ENCODE measurements around the gene EHBP1. TPM values are rescaled to one million over a fixed set of nuclear protein-coding genes. Genes with fewer than 3 reads are reported as not detected.

Gene EHBP1
- total and polyA plus RNA-seq, 2 experiments from 2014 or later: 27.2 to 47.9 TPM

GRCh38 chr2:63044362-63045327, 339.1 kb downstream of the EHBP1 start (continued):
- TF ChIP-seq ETS1 (IDR thresholded peaks at IDR 0.05): no peak
- TF ChIP-seq CREB1 (CRISPR knock-in tag; IDR thresholded peaks at IDR 0.05; ENCODE audit: low read depth): peak; percentile 32; the same call in 1 of the 2 replicates
- TF ChIP-seq STAT1 (IDR thresholded peaks at IDR 0.05; ENCODE audit: unreplicated experiment): no peak
- no peak for TF ChIP-seq EZH2phosphoT487 (IDR thresholded peaks at IDR 0.05; ENCODE audit: unreplicated experiment)
- TF ChIP-seq, protein P1, sequence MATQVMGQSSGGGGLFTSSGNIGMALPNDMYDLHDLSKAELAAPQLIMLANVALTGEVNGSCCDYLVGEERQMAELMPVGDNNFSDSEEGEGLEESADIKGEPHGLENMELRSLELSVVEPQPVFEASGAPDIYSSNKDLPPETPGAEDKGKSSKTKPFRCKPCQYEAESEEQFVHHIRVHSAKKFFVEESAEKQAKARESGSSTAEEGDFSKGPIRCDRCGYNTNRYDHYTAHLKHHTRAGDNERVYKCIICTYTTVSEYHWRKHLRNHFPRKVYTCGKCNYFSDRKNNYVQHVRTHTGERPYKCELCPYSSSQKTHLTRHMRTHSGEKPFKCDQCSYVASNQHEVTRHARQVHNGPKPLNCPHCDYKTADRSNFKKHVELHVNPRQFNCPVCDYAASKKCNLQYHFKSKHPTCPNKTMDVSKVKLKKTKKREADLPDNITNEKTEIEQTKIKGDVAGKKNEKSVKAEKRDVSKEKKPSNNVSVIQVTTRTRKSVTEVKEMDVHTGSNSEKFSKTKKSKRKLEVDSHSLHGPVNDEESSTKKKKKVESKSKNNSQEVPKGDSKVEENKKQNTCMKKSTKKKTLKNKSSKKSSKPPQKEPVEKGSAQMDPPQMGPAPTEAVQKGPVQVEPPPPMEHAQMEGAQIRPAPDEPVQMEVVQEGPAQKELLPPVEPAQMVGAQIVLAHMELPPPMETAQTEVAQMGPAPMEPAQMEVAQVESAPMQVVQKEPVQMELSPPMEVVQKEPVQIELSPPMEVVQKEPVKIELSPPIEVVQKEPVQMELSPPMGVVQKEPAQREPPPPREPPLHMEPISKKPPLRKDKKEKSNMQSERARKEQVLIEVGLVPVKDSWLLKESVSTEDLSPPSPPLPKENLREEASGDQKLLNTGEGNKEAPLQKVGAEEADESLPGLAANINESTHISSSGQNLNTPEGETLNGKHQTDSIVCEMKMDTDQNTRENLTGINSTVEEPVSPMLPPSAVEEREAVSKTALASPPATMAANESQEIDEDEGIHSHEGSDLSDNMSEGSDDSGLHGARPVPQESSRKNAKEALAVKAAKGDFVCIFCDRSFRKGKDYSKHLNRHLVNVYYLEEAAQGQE (IDR thresholded peaks at IDR 0.05; ENCODE audit: unreplicated experiment): no peak
- TF ChIP-seq ZNF114 (CRISPR knock-in tag; IDR thresholded peaks at IDR 0.05): no peak
- TF ChIP-seq ZNF331 (CRISPR knock-in tag; IDR thresholded peaks at IDR 0.05; ENCODE audit: low read depth): no peak
- no peak for TF ChIP-seq CTCF (conservative IDR thresholded peaks at IDR 0.05; ENCODE audit: low read depth in 2 of 2)
- TF ChIP-seq NANOG (IDR thresholded peaks at IDR 0.05; ENCODE audit: borderline replicate concordance): peak; percentile 62
- TF ChIP-seq JUNB (IDR thresholded peaks at IDR 0.05; ENCODE audit: unreplicated experiment): no peak

DNA sequence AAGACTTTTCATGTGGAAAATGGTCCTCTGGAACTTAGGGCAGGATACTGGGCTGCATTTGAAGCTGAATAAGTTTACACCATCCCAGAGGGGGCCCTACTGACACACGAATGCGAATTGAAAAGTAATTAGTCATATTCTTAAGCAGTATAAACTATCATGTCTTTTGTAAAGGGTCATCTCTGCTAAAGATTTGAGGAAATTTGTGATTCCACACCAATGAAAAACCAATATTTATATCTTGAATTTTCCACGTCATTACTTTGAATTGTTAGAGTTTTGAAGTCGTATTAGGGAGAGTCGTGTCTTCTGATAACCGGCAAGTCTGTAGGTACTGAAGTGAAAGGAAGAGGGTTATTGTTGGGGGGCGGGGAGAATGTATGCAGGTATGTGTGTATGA, 341.0 kb downstream of the EHBP1 start:
- Mint-ChIP-seq H3K4me3 (peak overlapping the region; percentile 73), H3K36me3 (ENCODE audit: low read depth) (peaks cover 7% of the 10 kb centered on the region; the same call in 1 of the 3 replicates), H3K9me3 (no peaks in the 10 kb centered on the region; the same call in 2 of the 3 replicates), H3K27me3 (ENCODE audit: insufficient read depth, low read depth, poor library complexity) (peaks cover 77% of the 10 kb centered on the region), H3K27ac (no peak overlapping the region), H3K4me1 (peaks cover 55% of the 10 kb centered on the region)
- DNase-seq (ENCODE audit: low spot score): peak; percentile 45
- Histone ChIP-seq H3K27me3 (ENCODE audit: insufficient read depth) (peaks cover 60% of the 10 kb centered on the region), H3K27ac (ENCODE audit: low read depth) (no peak overlapping the region), H3K36me3 (ENCODE audit: insufficient read depth) (no peaks in the 10 kb centered on the region), H3K4me2 (peak overlapping the region; percentile 96), H3F3A (replicated peaks; ENCODE audit: low read depth) (peaks cover 10% of the 10 kb centered on the region), H3K79me2 (replicated peaks; ENCODE audit: insufficient read depth) (no peaks in the 10 kb centered on the region), H2AFZ (no peak overlapping the region), H3K4me1 (ENCODE audit: insufficient read depth) (peaks cover 48% of the 10 kb centered on the region), H3K4me3 (peak overlapping the region; percentile 89), H3K9me2 (ENCODE audit: insufficient read depth) (no peaks in the 10 kb centered on the region), H4K20me1 (replicated peaks; ENCODE audit: insufficient read depth) (peaks cover 5% of the 10 kb centered on the region; the same call in 1 of the 2 replicates)
- ATAC-seq: no peak
- peak; percentile 2 for TF ChIP-seq EZH2 (IDR thresholded peaks at IDR 0.05; ENCODE audit: low read depth, unreplicated experiment)
- TF ChIP-seq STAT1 (IDR thresholded peaks at IDR 0.05; ENCODE audit: unreplicated experiment): no peak
- TF ChIP-seq, protein P1 (IDR thresholded peaks at IDR 0.05; ENCODE audit: unreplicated experiment): no peak
- TF ChIP-seq CREB1 (CRISPR knock-in tag; IDR thresholded peaks at IDR 0.05; ENCODE audit: low read depth): no peak
- TF ChIP-seq CTCF (conservative IDR thresholded peaks at IDR 0.05; ENCODE audit: low read depth in 2 of 2): no peak

Measured in GM23338 (cell line).